ENCODE data around the gene C1QTNF8. TPM values are rescaled to one million over a fixed set of nuclear protein-coding genes. Genes with fewer than 3 reads are reported as not detected.

C1QTNF8 gene
- total RNA-seq, 1 donor from 2014 or later: not detected

GRCh38 chr16:1061769-1062505 lies 34.1 kb downstream of the C1QTNF8 start:
- Mint-ChIP-seq H3K4me1 (ENCODE audit: low read depth, unreplicated experiment) (no peaks in the 10 kb centered on the region), H3K36me3 (ENCODE audit: low read depth, unreplicated experiment) (no peaks in the 10 kb centered on the region), H3K27me3 (ENCODE audit: low read depth, unreplicated experiment) (peaks cover 26% of the 10 kb centered on the region), H3K27ac (ENCODE audit: unreplicated experiment) (no peak overlapping the region), H3K9me3 (ENCODE audit: unreplicated experiment) (peaks cover 6% of the 10 kb centered on the region), H3K4me3 (ENCODE audit: unreplicated experiment) (no peak overlapping the region)
- Histone ChIP-seq H3K27ac (ENCODE audit: low read depth, low read length) (no peak overlapping the region), H3K4me1 (ENCODE audit: insufficient read depth, low read length) (no peaks in the 10 kb centered on the region), H3K4me3 (ENCODE audit: insufficient read depth, low read depth, low read length) (no peak overlapping the region), H2AFZ (ENCODE audit: low read depth, low read length) (no peak overlapping the region), H3K4me2 (ENCODE audit: low read length) (no peak overlapping the region), H4K20me1 (ENCODE audit: insufficient read depth, low read length) (no peaks in the 10 kb centered on the region), H3K36me3 (ENCODE audit: insufficient read depth, low read length) (no peaks in the 10 kb centered on the region), H3K79me2 (ENCODE audit: insufficient read depth, low read length) (no peaks in the 10 kb centered on the region), H3K9ac (ENCODE audit: low read length) (no peak overlapping the region), H3K27me3 (ENCODE audit: insufficient read depth, low read length) (peaks cover 15% of the 10 kb centered on the region), H3K9me3 (ENCODE audit: insufficient read depth, low read depth, low read length) (peaks cover 5% of the 10 kb centered on the region)
- DNase-seq (ENCODE audit: low read depth) (no peak), FAIRE-seq (no peak)
- TF ChIP-seq CTCF (IDR thresholded peaks at IDR 0.05; ENCODE audit: insufficient read depth, low read depth, low read length): no peak
- no peak for TF ChIP-seq EZH2 (IDR thresholded peaks at IDR 0.05; ENCODE audit: insufficient read depth, low read length)

- H2AFZ ChIP-seq (ENCODE audit: low read depth, low read length): no peak overlapping the region
Observed at GRCh38 chr16:1060416-1061340, 35.4 kb downstream of the C1QTNF8 start.

More at GRCh38 chr16:1060416-1061340, 35.4 kb downstream of the C1QTNF8 start:
- DNase-seq (ENCODE audit: low read depth) (no peak), FAIRE-seq (no peak)
- Histone ChIP-seq H3K36me3 (ENCODE audit: insufficient read depth, low read length) (no peaks in the 10 kb centered on the region), H3K9ac (ENCODE audit: low read length) (no peak overlapping the region), H3K79me2 (ENCODE audit: insufficient read depth, low read length) (no peaks in the 10 kb centered on the region), H3K9me3 (ENCODE audit: insufficient read depth, low read depth, low read length) (peaks cover 5% of the 10 kb centered on the region), H3K4me3 (ENCODE audit: insufficient read depth, low read depth, low read length) (no peak overlapping the region), H3K4me1 (ENCODE audit: insufficient read depth, low read length) (no peaks in the 10 kb centered on the region), H4K20me1 (ENCODE audit: insufficient read depth, low read length) (no peaks in the 10 kb centered on the region), H3K27me3 (ENCODE audit: insufficient read depth, low read length) (peaks cover 7% of the 10 kb centered on the region), H3K27ac (ENCODE audit: low read depth, low read length) (no peak overlapping the region), H3K4me2 (ENCODE audit: low read length) (no peak overlapping the region)
- Mint-ChIP-seq H3K4me3 (ENCODE audit: unreplicated experiment) (no peak overlapping the region), H3K4me1 (ENCODE audit: low read depth, unreplicated experiment) (no peaks in the 10 kb centered on the region), H3K36me3 (ENCODE audit: low read depth, unreplicated experiment) (no peaks in the 10 kb centered on the region), H3K27me3 (ENCODE audit: low read depth, unreplicated experiment) (peaks cover 24% of the 10 kb centered on the region), H3K27ac (ENCODE audit: unreplicated experiment) (no peak overlapping the region), H3K9me3 (ENCODE audit: unreplicated experiment) (peaks cover 6% of the 10 kb centered on the region)
- TF ChIP-seq EZH2 (IDR thresholded peaks at IDR 0.05; ENCODE audit: insufficient read depth, low read length) (no peak), CTCF (IDR thresholded peaks at IDR 0.05; ENCODE audit: insufficient read depth, low read depth, low read length) (no peak)

Measured in astrocyte (in vitro differentiated cells and primary cell).